K562 (cell line): ENCODE measurements around the gene CACNB1. TPM values are rescaled to one million over a fixed set of nuclear protein-coding genes. Genes with fewer than 3 reads are reported as not detected.

Source experiments
- CBX2 ChIP-seq: fragments of 200-600 bp; sonication (generic); IDR thresholded peaks from one replicate; pipeline ENCODE4 v1.6.1; 2012; ENCODE audit warnings: mild to moderate bottlenecking, low read length, inconsistent platforms; ENCODE audit not compliant: insufficient read depth, poor library complexity, severe bottlenecking
- CHD1 ChIP-seq: fragments of 200-600 bp; sonication (generic); IDR thresholded peaks from one replicate; pipeline ENCODE4 v1.6.1; 2012; ENCODE audit warnings: mild to moderate bottlenecking, moderate library complexity, low read length, inconsistent platforms
- HMG20A ChIP-seq: fragments of 450-650 bp; formaldehyde crosslinking; conservative IDR thresholded peaks from 2 replicates; pipeline ENCODE4 v1.4.0; 2020; ENCODE audit warnings: mild to moderate bottlenecking, mixed read lengths
- LCOR ChIP-seq: sonication (generic); formaldehyde crosslinking; IDR thresholded peaks from 2 replicates; pipeline ENCODE4 v1.8.0; 2022; ENCODE audit warnings: mild to moderate bottlenecking, missing genetic modification reagents
- NRF1 ChIP-seq, 2 experiments: fragments of 450-650 bp; IDR thresholded peaks in 1 of 2; conservative IDR thresholded peaks in 1 of 2; 2 replicates each; pipeline ENCODE4 v1.6.1; 2014; ENCODE audit warnings: mild to moderate bottlenecking in 2 of 2
- POLR2A ChIP-seq: fragments of 450-650 bp; conservative IDR thresholded peaks from 2 replicates; pipeline ENCODE4 v1.6.1; 2016
- PRMT5 ChIP-seq: sonication (generic); formaldehyde crosslinking; IDR thresholded peaks from 2 replicates; pipeline ENCODE4 v1.5.0; 2020; ENCODE audit warnings: missing genetic modification reagents
- PTTG1 ChIP-seq: fragments of 450-650 bp; IDR thresholded peaks from 2 replicates; pipeline ENCODE4 v1.6.1; 2016; ENCODE audit warnings: low read depth, mild to moderate bottlenecking, missing genetic modification characterization, missing compliant biosample characterization
- SP1 ChIP-seq: sonication (generic); formaldehyde crosslinking; IDR thresholded peaks from 2 replicates; pipeline ENCODE4 v1.8.1; 2022; ENCODE audit warnings: mild to moderate bottlenecking, missing genetic modification reagents
- SRF ChIP-seq, 2 experiments: fragments of 250-450, 450-650 bp in 1 of 2; sonication (Bioruptor Pico) in 1 of 2; sonication (generic) in 1 of 2; formaldehyde crosslinking; IDR thresholded peaks; 2 replicates each; pipeline versions ENCODE4 v1.5.0 to v1.5.1; 2020 to 2022; ENCODE audit warnings: mild to moderate bottlenecking in 1 of 2, missing genetic modification reagents in 1 of 2
- YY1 ChIP-seq, 3 experiments: IDR thresholded peaks; 2 replicates each; pipeline ENCODE4 v1.6.1; 2011; ENCODE audit warnings: low read length in 2 of 3, mild to moderate bottlenecking in 2 of 3, moderate library complexity in 2 of 3, borderline replicate concordance in 1 of 3, control low read depth in 1 of 3, low read depth in 1 of 3; ENCODE audit not compliant: insufficient read depth in 3 of 3, insufficient replicate concordance in 2 of 3, control insufficient read depth in 1 of 3, insufficient read length in 1 of 3; ENCODE audit errors: extremely low read depth in 1 of 3
- ZNF407 ChIP-seq: fragments of 450-650 bp; IDR thresholded peaks from 2 replicates; pipeline ENCODE4 v1.6.1; 2016; ENCODE audit warnings: low read depth
- polyA plus RNA-seq, 8 experiments: library from polyadenylated mRNA; depleted of rRNA in 4 of 8; stranded (reverse) in 5 of 8; unstranded in 3 of 8; fragments of >200 nt; fragmentation: Nextera tagmentation in 2 of 8; fragmentation: Illumina TruSeq in 1 of 8; extraction: Ambion mirVana in 2 of 8; extraction: Trizol in 1 of 8; gene quantifications; 2 replicates each; pipeline versions ENCODE4 v1.2.1 to v1.2.3, GENCODE V29; 2011 to 2014; ENCODE audit warnings: inconsistent platforms in 1 of 8, missing spikeins in 1 of 8
- total RNA-seq, 7 experiments: library from RNA; depleted of rRNA in 6 of 7; stranded (reverse); fragments of >200 nt in 6 of 7; fragmentation: Illumina TruSeq in 2 of 7; extraction: Trizol in 2 of 7; gene quantifications; 2 replicates each; pipeline versions ENCODE4 v1.2.1 to v1.2.3, GENCODE V29; 2011 to 2021; ENCODE audit warnings: low replicate concordance in 1 of 7
- TF ChIP-seq, protein P1 (sequence below), 2 experiments: fragments of 450-650 bp in 1 of 2; IDR thresholded peaks; 2 replicates each; pipeline ENCODE4 v1.6.1; 2011 to 2017; ENCODE audit warnings: low read depth in 2 of 2, antibody characterized with exemption in 1 of 2, borderline replicate concordance in 1 of 2, low read length in 1 of 2, mild to moderate bottlenecking in 1 of 2, mixed read lengths in 1 of 2; ENCODE audit not compliant: control insufficient read depth in 1 of 2

CACNB1 gene
- total and polyA plus RNA-seq, 9 of the 15 experiments (the other 6 are each of a cell fraction or from before 2014, with no cell fraction given), result 0.08 to 7.4 (median 3.0) TPM

GRCh38 chr17:39200070-39200879, 2.8 kb upstream of the CACNB1 start, which contains the start of gene RPL19 (continued):
- TF ChIP-seq, protein P1, sequence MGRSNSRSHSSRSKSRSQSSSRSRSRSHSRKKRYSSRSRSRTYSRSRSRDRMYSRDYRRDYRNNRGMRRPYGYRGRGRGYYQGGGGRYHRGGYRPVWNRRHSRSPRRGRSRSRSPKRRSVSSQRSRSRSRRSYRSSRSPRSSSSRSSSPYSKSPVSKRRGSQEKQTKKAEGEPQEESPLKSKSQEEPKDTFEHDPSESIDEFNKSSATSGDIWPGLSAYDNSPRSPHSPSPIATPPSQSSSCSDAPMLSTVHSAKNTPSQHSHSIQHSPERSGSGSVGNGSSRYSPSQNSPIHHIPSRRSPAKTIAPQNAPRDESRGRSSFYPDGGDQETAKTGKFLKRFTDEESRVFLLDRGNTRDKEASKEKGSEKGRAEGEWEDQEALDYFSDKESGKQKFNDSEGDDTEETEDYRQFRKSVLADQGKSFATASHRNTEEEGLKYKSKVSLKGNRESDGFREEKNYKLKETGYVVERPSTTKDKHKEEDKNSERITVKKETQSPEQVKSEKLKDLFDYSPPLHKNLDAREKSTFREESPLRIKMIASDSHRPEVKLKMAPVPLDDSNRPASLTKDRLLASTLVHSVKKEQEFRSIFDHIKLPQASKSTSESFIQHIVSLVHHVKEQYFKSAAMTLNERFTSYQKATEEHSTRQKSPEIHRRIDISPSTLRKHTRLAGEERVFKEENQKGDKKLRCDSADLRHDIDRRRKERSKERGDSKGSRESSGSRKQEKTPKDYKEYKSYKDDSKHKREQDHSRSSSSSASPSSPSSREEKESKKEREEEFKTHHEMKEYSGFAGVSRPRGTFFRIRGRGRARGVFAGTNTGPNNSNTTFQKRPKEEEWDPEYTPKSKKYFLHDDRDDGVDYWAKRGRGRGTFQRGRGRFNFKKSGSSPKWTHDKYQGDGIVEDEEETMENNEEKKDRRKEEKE (IDR thresholded peaks at IDR 0.05; ENCODE audit: borderline replicate concordance in 1 of 2, control insufficient read depth in 1 of 2, low read depth in 2 of 2, low read length in 1 of 2), result peak in 1 of 2 experiments; percentile 97; a peak in 2 of 4 replicates
- TF ChIP-seq SP1 (CRISPR knock-in tag), result peak; percentile 38; the same call in 1 of the 2 replicates
- TF ChIP-seq NRF1 (conservative IDR thresholded peaks at IDR 0.05 in 1 of 2, IDR thresholded peaks at IDR 0.05 in 1 of 2), result no peak
- peak; percentile 63 for TF ChIP-seq CHD1
- no peak for TF ChIP-seq PTTG1 (tag)
- TF ChIP-seq PRMT5 (CRISPR knock-in tag), result no peak
- TF ChIP-seq ZNF407, result no peak
- peak; percentile 99 for TF ChIP-seq POLR2A
- TF ChIP-seq SRF (CRISPR knock-in tag; IDR thresholded peaks at IDR 0.05), result peak in 1 of 2 experiments; percentile 14; a peak in 1 of 4 replicates
- TF ChIP-seq CBX2, result no peak
- peak; percentile 45; the same call in 1 of the 2 replicates for TF ChIP-seq LCOR (CRISPR knock-in tag)
- peak in 2 of 3 experiments; percentile 76 to 89 for TF ChIP-seq YY1 (IDR thresholded peaks at IDR 0.05; ENCODE audit: borderline replicate concordance in 1 of 3, control insufficient read depth in 1 of 3, extremely low read depth in 1 of 3, insufficient read depth in 3 of 3, insufficient read length in 1 of 3, insufficient replicate concordance in 2 of 3, low read depth in 1 of 3, low read length in 2 of 3)
- TF ChIP-seq HMG20A (CRISPR knock-in tag), result no peak
